CD14-positive monocyte (primary cell): ENCODE measurements around the gene HAUS6. TPM values are rescaled to one million over a fixed set of nuclear protein-coding genes. Genes with fewer than 3 reads are reported as not detected.

ENCODE experiments used
- DNase-seq, 3 donors: peaks; one replicate each; pipeline ENCODE4 v3.0.0-alpha.2; 2011 to 2022
- H2AFZ ChIP-seq: 2 replicates; pipeline ENCODE4 v1.6.0; 2012; ENCODE audit warnings: mild to moderate bottlenecking, low read depth, low read length, inconsistent platforms; ENCODE audit not compliant: insufficient read depth, poor library complexity, severe bottlenecking
- H3K27ac ChIP-seq, 2 donors: 1 replicate in 1 of 2; 2 replicates in 1 of 2; pipeline ENCODE4 v1.5.1; 2012 to 2013; ENCODE audit warnings: low read length in 2 of 2, control low read depth in 1 of 2, inconsistent platforms in 1 of 2, low read depth in 1 of 2, mild to moderate bottlenecking in 1 of 2
- H3K27me3 ChIP-seq, 2 donors: one replicate each; pipeline versions ENCODE4 v1.6.0 to v1.6.1; 2011 to 2013; ENCODE audit warnings: low read length in 2 of 2; ENCODE audit not compliant: control insufficient read depth in 2 of 2, insufficient read depth in 2 of 2
- H3K36me3 ChIP-seq, 2 donors: replicated peaks in 1 of 2; 1 replicate in 1 of 2; 2 replicates in 1 of 2; pipeline versions ENCODE4 v1.5.1 to v1.6.1; 2012 to 2013; ENCODE audit warnings: low read length in 2 of 2, control low read depth in 1 of 2, inconsistent platforms in 1 of 2, mild to moderate bottlenecking in 1 of 2; ENCODE audit not compliant: insufficient read depth in 2 of 2, control insufficient read depth in 1 of 2
- H3K4me1 ChIP-seq, 2 donors: 1 replicate in 1 of 2; 2 replicates in 1 of 2; pipeline versions ENCODE4 v1.5.1 to v1.6.1; 2012 to 2013; ENCODE audit warnings: low read length in 2 of 2, control low read depth in 1 of 2, inconsistent platforms in 1 of 2, mild to moderate bottlenecking in 1 of 2, moderate library complexity in 1 of 2; ENCODE audit not compliant: insufficient read depth in 2 of 2, control insufficient read depth in 1 of 2
- H3K4me2 ChIP-seq: replicated peaks from 2 replicates; pipeline ENCODE3; 2012; ENCODE audit warnings: low read length, moderate library complexity, mild to moderate bottlenecking; ENCODE audit not compliant: poor library complexity, severe bottlenecking; ENCODE audit errors: extremely low read depth
- H3K4me3 ChIP-seq, 3 experiments: fragments of 200-600 bp in 1 of 3; sonication (generic) in 1 of 3; replicated peaks in 1 of 3; 1 replicate in 2 of 3; 2 replicates in 1 of 3; pipeline ENCODE4 v1.5.1; 2011 to 2013; ENCODE audit warnings: low read length in 3 of 3, mild to moderate bottlenecking in 3 of 3, control low read depth in 2 of 3, low read depth in 2 of 3, inconsistent platforms in 1 of 3, moderate library complexity in 1 of 3
- H3K79me2 ChIP-seq: 2 replicates; pipeline ENCODE4 v1.6.0; 2012; ENCODE audit warnings: mild to moderate bottlenecking, control low read depth, inconsistent platforms, low read length, moderate library complexity; ENCODE audit not compliant: insufficient read depth
- H3K9ac ChIP-seq: 2 replicates; pipeline ENCODE4 v1.6.0; 2017; ENCODE audit warnings: low read length, mild to moderate bottlenecking; ENCODE audit not compliant: insufficient read depth, poor library complexity, severe bottlenecking
- H3K9me3 ChIP-seq, 2 donors: replicated peaks in 1 of 2; 1 replicate in 1 of 2; 2 replicates in 1 of 2; pipeline versions ENCODE4 v1.5.1 to v1.6.1; 2012 to 2013; ENCODE audit warnings: low read length in 2 of 2, control low read depth in 1 of 2; ENCODE audit not compliant: control insufficient read depth in 1 of 2, insufficient read depth in 1 of 2
- H4K20me1 ChIP-seq: 2 replicates; pipeline ENCODE4 v1.6.0; 2012; ENCODE audit warnings: mild to moderate bottlenecking, low read length, control low read depth, moderate library complexity; ENCODE audit not compliant: insufficient read depth
- H3K27ac Mint-ChIP-seq, 7 donors: one replicate each; pipeline ENCODE4 v1.8.0; 2020; ENCODE audit warnings: mild to moderate bottlenecking in 7 of 7, mixed read lengths in 7 of 7, moderate library complexity in 6 of 7, inconsistent platforms in 2 of 7
- H3K27me3 Mint-ChIP-seq, 3 donors: one replicate each; pipeline ENCODE4 v1.8.0; 2021 to 2022; ENCODE audit warnings: low read depth in 3 of 3, mild to moderate bottlenecking in 3 of 3, mixed read lengths in 3 of 3, moderate library complexity in 3 of 3, inconsistent platforms in 1 of 3
- H3K36me3 Mint-ChIP-seq, 2 donors: one replicate each; pipeline ENCODE4 v1.8.0; 2020; ENCODE audit warnings: mixed read lengths in 2 of 2, inconsistent platforms in 1 of 2, mild to moderate bottlenecking in 1 of 2
- H3K4me1 Mint-ChIP-seq: one replicate; pipeline ENCODE4 v1.8.0; 2020; ENCODE audit warnings: mild to moderate bottlenecking, mixed read lengths
- H3K4me3 Mint-ChIP-seq, 2 donors: one replicate each; pipeline ENCODE4 v1.8.0; 2020; ENCODE audit warnings: mild to moderate bottlenecking in 2 of 2, mixed read lengths in 2 of 2, moderate library complexity in 1 of 2
- H3K9me3 Mint-ChIP-seq, 7 donors: one replicate each; pipeline ENCODE4 v1.8.0; 2020 to 2022; ENCODE audit warnings: mixed read lengths in 7 of 7, mild to moderate bottlenecking in 6 of 7, moderate library complexity in 6 of 7, inconsistent platforms in 2 of 7
- WGBS: methylation state at CpG from one replicate; pipeline ENCODE4 v1.1.5; 2013; ENCODE audit warnings: missing lambda C conversion rate; ENCODE audit not compliant: insufficient coverage; 5-methylcytosine and 5-hydroxymethylcytosine counted together
- intact Hi-C, 2 donors: fragments of 100-400 bp; cut with micrococcal nuclease; formaldehyde crosslinking; loops; one replicate each; pipeline versions ENCODE4 v1.15.0 to v1.15.1; 2023
- polyA plus RNA-seq, 3 donors: library from polyadenylated mRNA; depleted of rRNA in 1 of 3; unstranded in 2 of 3; stranded (reverse) in 1 of 3; fragments of 300-500 nt in 2 of 3; fragments of >200 nt in 1 of 3; fragmentation: Illumina TruSeq in 2 of 3; gene quantifications; 1 replicate in 2 of 3; 2 replicates in 1 of 3; pipeline ENCODE4 v1.2.3, GENCODE V29; 2012 to 2021
- TF ChIP-seq, protein P1 (sequence below): fragments of 200-600 bp; IDR thresholded peaks from one replicate; pipeline ENCODE4 v1.8.0; 2022; ENCODE audit warnings: antibody characterized with exemption, mild to moderate bottlenecking

HAUS6 gene
- polyA plus RNA-seq, 3 donors: 1.3 to 4.1 (median 2.3) TPM

DNA sequence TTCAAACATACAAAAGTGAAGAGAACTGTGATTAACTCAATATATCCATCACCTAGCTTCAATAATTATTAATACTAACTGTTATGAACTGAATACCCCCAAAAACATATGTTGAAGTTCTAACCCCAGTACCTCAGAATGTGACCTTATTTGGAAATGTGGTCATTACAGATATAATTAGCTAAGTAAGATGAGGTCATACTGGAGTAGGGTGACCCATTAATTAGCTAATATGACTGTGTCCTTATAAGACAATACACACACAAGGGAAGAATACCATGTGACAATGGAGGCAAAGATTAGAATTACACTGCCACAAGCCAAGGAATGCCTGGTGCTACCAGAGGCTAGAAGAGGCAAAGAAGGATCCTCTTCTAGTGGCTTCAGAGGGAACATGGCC is 45.7 kb downstream of the HAUS6 start:
- H3K36me3 Mint-ChIP-seq: peaks cover 59 to 60% of the 10 kb centered on the region in 2 donors

DNA sequence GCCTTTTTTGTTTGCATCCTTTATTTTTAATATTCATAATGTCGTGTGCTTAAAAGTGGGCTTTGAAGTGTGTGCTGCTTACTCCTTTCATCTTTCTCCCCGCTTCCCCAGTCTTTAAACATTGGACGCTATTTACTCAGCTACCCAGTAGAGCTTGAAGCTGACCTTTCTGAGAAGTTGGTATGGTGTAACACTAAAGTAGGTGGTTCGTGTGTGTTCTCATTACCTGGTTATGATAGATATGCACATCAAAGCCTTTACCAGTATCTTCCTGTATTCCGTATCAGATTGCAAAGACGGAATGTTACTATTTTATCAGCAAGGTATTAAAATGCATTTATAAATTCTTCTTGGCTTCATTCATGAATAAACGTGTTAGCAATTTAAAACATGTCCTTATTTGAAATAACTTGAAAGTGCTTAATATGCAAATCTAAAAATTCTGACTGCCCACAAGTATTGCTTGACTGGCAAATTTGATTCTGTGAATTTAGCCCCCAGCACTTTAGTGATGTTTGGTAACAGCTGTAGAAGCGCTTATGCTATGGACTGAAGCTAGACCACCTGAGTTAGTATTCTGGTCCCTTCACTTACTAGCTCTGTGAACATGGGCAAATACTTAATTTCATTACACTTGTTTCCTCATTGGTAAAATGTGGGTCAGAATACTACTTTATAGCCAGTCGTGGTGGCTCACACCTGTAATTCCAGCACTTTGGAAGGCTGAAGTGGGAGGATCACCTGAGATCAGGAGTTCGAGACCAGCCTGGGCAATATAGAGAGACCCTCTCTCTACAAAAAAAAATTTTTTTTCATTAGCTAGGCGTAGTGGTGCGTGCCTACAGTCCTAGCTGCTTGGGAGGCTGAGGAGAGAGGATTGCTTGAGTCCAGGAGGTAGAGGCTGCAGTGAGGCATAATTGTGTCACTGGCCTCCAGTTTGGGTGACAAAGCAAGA is 51.8 kb downstream of the HAUS6 start:
- H3K4me3 ChIP-seq: peak overlapping the region; percentile 85 to 96 (median 89)
- no peaks in the 10 kb centered on the region for H3K9me3 ChIP-seq
- intact Hi-C loops: no loop called here
- peaks cover 13% of the 10 kb centered on the region for H4K20me1 ChIP-seq
- Mint-ChIP-seq H3K4me1 (peaks cover 37% of the 10 kb centered on the region), H3K4me3 (peak overlapping the region; percentile 95 to 96), H3K27me3 (peaks cover 0 to 2% (median 0%) of the 10 kb centered on the region in 3 donors), H3K27ac (no peak overlapping the region), H3K9me3 (no peaks in the 10 kb centered on the region), H3K36me3 (peaks cover 9 to 10% of the 10 kb centered on the region in 2 donors)
- H3K27me3 ChIP-seq: no peaks in the 10 kb centered on the region
- no CpG with 5 or more reads among the region's 12 CpGs for WGBS
- H3K4me2 ChIP-seq: peak overlapping the region; percentile 100
- H2AFZ ChIP-seq: no peak overlapping the region
- H3K79me2 ChIP-seq: peaks cover 25% of the 10 kb centered on the region
- TF ChIP-seq, protein P1, sequence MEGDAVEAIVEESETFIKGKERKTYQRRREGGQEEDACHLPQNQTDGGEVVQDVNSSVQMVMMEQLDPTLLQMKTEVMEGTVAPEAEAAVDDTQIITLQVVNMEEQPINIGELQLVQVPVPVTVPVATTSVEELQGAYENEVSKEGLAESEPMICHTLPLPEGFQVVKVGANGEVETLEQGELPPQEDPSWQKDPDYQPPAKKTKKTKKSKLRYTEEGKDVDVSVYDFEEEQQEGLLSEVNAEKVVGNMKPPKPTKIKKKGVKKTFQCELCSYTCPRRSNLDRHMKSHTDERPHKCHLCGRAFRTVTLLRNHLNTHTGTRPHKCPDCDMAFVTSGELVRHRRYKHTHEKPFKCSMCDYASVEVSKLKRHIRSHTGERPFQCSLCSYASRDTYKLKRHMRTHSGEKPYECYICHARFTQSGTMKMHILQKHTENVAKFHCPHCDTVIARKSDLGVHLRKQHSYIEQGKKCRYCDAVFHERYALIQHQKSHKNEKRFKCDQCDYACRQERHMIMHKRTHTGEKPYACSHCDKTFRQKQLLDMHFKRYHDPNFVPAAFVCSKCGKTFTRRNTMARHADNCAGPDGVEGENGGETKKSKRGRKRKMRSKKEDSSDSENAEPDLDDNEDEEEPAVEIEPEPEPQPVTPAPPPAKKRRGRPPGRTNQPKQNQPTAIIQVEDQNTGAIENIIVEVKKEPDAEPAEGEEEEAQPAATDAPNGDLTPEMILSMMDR: no peak
- peak overlapping the region in 1 of 2 donors; percentile 95 for H3K27ac ChIP-seq
- peaks cover 27 to 31% of the 10 kb centered on the region in 2 donors for H3K4me1 ChIP-seq
- H3K9ac ChIP-seq: peak overlapping the region; percentile 94
- H3K36me3 ChIP-seq: peaks cover 1 to 4% of the 10 kb centered on the region in 2 donors
- DNase-seq: no peak

More for the DNA sequence above, 45.7 kb downstream of the HAUS6 start:
- Mint-ChIP-seq H3K27ac (peak overlapping the region in 1 of 7 donors; percentile 65), H3K4me1 (peaks cover 2% of the 10 kb centered on the region), H3K27me3 (no peaks in the 10 kb centered on the region), H3K9me3 (no peaks in the 10 kb centered on the region), H3K4me3 (no peak overlapping the region)
- Histone ChIP-seq H3K4me2 (no peak overlapping the region), H3K36me3 (peaks cover 49 to 63% of the 10 kb centered on the region in 2 donors), H4K20me1 (no peaks in the 10 kb centered on the region), H3K4me1 (no peaks in the 10 kb centered on the region), H3K79me2 (no peaks in the 10 kb centered on the region), H3K9me3 (no peaks in the 10 kb centered on the region), H2AFZ (no peak overlapping the region), H3K9ac (no peak overlapping the region), H3K4me3 (no peak overlapping the region), H3K27me3 (no peaks in the 10 kb centered on the region), H3K27ac (no peak overlapping the region)
- no peak for DNase-seq
- TF ChIP-seq, protein P1: no peak
- intact Hi-C loops: no loop called here
